Skeletal muscle satellite cell (primary cell): Measurements from ENCODE around the gene PNP. TPM values are rescaled to one million over a fixed set of nuclear protein-coding genes. Genes with fewer than 3 reads are reported as not detected.
A peak's percentile ranks its signal among the peaks of the same experiment; 100 is the strongest.

Source experiments
- H3K27me3 ChIP-seq: 2 replicates; pipeline ENCODE4 v1.7.0; 2013; ENCODE audit warnings: low read length; ENCODE audit not compliant: control insufficient read depth, insufficient read depth
- H3K36me3 ChIP-seq: 2 replicates; pipeline ENCODE4 v1.7.0; 2013; ENCODE audit warnings: mild to moderate bottlenecking, control low read depth, low read length; ENCODE audit not compliant: insufficient read depth
- H3K4me1 ChIP-seq: 2 replicates; pipeline ENCODE4 v1.7.0; 2013; ENCODE audit warnings: low read length; ENCODE audit not compliant: control insufficient read depth, insufficient read depth
- H3K4me2 ChIP-seq: 2 replicates; pipeline ENCODE4 v1.7.0; 2013; ENCODE audit warnings: mild to moderate bottlenecking, low read length
- H3K4me3 ChIP-seq: 2 replicates; pipeline ENCODE4 v1.7.0; 2013; ENCODE audit warnings: low read length
- H3K9ac ChIP-seq: 2 replicates; pipeline ENCODE4 v1.7.0; 2013; ENCODE audit warnings: mild to moderate bottlenecking, low read depth, low read length, moderate library complexity
- H3K9me3 ChIP-seq: replicated peaks from 2 replicates; pipeline ENCODE4 v1.7.0; 2013; ENCODE audit warnings: mild to moderate bottlenecking, control low read depth, low read length
- total RNA-seq: library from RNA; depleted of rRNA; stranded (reverse); fragments of >200 nt; gene quantifications from 2 replicates; pipeline ENCODE4 v1.2.3, GENCODE V29; 2012; rRNA removed

The PNP gene
- total RNA-seq = 116 and 131 TPM in 2 replicates

DNA sequence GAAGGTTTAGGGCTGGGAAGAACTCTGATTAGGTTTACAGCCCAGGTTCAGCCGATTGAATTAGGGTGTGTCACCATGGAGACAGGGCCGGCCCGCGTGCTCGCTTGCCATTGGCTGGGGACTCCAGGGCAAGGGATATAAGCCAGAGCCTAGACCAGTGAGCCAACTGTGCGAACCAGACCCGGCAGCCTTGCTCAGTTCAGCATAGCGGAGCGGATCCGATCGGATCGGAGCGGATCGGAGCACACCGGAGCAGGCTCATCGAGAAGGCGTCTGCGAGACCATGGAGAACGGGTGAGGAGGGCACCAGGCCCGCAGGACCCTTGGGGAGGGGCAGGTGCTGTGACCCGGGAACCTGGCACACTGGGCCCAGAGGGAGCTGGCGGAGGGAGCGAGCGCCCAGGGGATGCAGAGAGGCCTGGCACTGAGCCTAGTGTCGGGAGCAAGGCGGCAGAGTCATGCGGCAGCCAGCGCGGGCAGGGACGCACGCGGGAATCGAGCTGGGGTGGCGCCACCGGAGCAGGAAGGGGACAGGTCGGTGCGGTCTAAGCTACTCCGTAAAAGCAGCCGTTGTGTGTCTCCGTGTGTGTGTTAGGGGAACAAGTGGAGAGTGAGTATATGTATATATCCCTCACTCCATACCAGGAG is at the start of gene PNP:
TSS of gene PNP (plus strand) at position 165 of the 648 bp plus-strand sequence. CDS start at position 284, 119 bp downstream.
- Histone ChIP-seq H3K9me3 (no peaks in the 10 kb centered on the region), H3K4me2 (peak within 1 kb of the TSS; percentile 88), H3K4me1 (peaks cover 12% of the 10 kb centered on the region), H3K4me3 (peak within 1 kb of the TSS; percentile 87), H3K36me3 (peaks cover 17% of the 10 kb centered on the region), H3K9ac (peak within 1 kb of the TSS; percentile 90), H3K27me3 (no peaks in the 10 kb centered on the region)

DNA sequence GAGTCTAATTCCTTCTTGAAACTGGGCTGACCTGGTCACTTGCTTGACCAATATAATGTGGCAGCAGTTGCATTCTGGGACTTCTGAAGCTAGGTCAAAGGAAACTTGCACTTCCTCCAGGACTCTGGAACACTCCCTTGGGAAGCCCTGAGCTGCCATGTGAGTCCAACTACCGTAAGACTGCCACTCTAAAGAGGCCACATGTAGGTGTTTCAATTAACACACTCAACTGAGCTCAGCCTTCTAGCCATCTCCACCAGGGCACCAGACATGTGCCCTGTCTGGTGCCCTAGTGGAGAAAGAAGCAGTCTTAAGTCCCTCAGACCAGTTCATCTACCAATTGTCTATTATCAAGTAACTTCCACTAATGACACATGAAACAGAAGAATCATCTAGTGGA is 49.8 kb upstream of the PNP start:
- Histone ChIP-seq H3K4me3 (no peak overlapping the region), H3K36me3 (no peaks in the 10 kb centered on the region), H3K4me1 (no peaks in the 10 kb centered on the region), H3K9ac (no peak overlapping the region), H3K4me2 (no peak overlapping the region), H3K27me3 (no peaks in the 10 kb centered on the region), H3K9me3 (no peaks in the 10 kb centered on the region)

DNA sequence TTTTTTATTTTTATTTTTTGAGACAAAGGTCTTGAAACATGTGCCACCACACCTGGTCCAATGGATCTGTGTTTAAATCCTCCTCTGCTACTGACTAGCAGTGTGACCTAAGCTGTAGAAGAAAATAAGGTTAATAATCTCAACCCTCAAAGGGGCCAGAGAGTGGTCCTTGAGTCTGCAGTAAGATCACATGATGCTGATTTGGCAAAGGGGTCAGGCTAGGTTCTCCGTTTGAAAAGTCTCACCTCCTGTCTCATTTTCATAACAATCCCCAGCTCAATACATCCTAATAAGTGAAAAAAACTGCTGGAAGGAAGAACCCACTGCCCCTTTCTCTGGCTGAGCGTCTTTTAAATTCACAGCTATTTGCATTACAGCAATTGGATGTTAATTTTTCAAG is 47.9 kb upstream of the PNP start:
- peaks cover 5% of the 10 kb centered on the region for H3K27me3 ChIP-seq
- H3K4me1 ChIP-seq = no peaks in the 10 kb centered on the region
- no peak overlapping the region for H3K4me2 ChIP-seq
- no peak overlapping the region for H3K4me3 ChIP-seq
- no peak overlapping the region for H3K9ac ChIP-seq
- H3K9me3 ChIP-seq = no peaks in the 10 kb centered on the region
- no peaks in the 10 kb centered on the region for H3K36me3 ChIP-seq

- H3K9me3 ChIP-seq = no peaks in the 10 kb centered on the region
- no peak overlapping the region for H3K9ac ChIP-seq
- no peaks in the 10 kb centered on the region for H3K36me3 ChIP-seq
- no peak overlapping the region for H3K4me2 ChIP-seq
- H3K4me3 ChIP-seq = no peak overlapping the region
- H3K4me1 ChIP-seq = peaks cover 4% of the 10 kb centered on the region
- peaks cover 5% of the 10 kb centered on the region for H3K27me3 ChIP-seq
Measured at GRCh38 chr14:20422886-20423285, 46.3 kb upstream of the PNP start.

DNA sequence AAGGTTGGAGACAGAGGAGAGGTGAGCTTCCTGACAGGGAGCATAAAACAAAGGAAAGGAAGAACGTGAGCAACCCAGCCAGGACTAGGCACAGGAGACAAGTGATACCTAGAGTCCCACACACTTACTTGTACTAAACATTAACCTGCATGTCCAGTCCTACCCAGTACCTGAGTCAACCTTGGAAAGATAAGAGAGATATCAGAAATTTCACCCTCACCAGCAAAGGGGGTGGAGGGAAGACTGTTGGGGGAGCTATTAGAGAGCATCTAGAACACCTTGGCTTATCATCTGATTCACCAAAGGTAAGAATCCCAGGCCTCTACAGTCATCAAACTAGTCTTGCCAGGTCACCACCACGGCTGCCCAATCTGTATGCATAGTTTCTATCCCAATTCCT is 44.4 kb upstream of the PNP start:
- Histone ChIP-seq H3K4me1 (peaks cover 4% of the 10 kb centered on the region), H3K36me3 (no peaks in the 10 kb centered on the region), H3K4me2 (no peak overlapping the region), H3K9me3 (no peaks in the 10 kb centered on the region), H3K4me3 (no peak overlapping the region), H3K27me3 (peaks cover 5% of the 10 kb centered on the region), H3K9ac (no peak overlapping the region)

DNA sequence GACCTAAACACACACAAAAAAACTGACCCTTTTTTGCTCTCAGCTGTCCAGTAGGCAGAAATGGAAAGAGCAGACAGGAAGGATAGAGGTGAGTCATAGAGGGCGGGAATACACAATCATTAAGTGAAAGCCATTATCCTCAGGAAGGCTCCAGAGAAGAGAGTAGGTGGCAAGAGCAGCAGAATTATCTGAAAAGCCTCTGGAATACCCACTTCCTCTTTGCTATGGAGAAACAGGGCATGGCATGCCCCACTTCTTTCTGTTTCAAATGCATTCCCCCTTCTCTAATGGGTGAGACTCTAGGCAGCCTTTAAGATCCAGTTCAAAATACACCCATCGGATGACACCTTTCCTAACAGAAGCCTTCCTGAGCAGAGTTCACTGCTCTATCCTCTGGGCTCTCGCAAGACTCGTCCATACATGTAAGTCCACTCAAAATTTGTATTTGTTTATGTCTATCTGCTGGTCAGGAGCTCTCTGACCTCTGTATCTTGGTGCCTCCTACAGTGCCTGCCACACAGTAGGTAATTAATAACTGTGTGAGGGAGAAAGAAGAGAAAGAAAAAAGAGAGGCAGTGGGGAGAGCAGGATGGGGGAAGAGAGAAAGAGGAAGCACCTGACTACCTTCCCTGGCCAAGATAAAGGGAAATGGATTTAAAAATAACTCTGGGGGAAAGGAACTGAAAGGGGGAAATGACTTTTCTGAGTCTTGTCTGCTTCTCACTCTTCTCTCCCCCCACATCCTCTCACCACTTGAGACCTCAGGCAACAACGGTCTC is 41.8 kb upstream of the PNP start:
- peak overlapping the region; percentile 13 for H3K4me2 ChIP-seq
- H3K9me3 ChIP-seq = no peaks in the 10 kb centered on the region
- H3K4me3 ChIP-seq = no peak overlapping the region
- no peak overlapping the region for H3K9ac ChIP-seq
- no peaks in the 10 kb centered on the region for H3K36me3 ChIP-seq
- peaks cover 9% of the 10 kb centered on the region for H3K4me1 ChIP-seq
- peaks cover 5% of the 10 kb centered on the region for H3K27me3 ChIP-seq

GRCh38 chr14:20428010-20428365 is 41.2 kb upstream of the PNP start:
- Histone ChIP-seq H3K4me3 (no peak overlapping the region), H3K27me3 (peaks cover 5% of the 10 kb centered on the region), H3K9ac (no peak overlapping the region), H3K36me3 (no peaks in the 10 kb centered on the region), H3K4me1 (peaks cover 9% of the 10 kb centered on the region), H3K9me3 (no peaks in the 10 kb centered on the region), H3K4me2 (no peak overlapping the region)

GRCh38 chr14:20428802-20429201 is 40.4 kb upstream of the PNP start:
- H3K4me1 ChIP-seq = peaks cover 9% of the 10 kb centered on the region
- no peak overlapping the region for H3K4me3 ChIP-seq
- peaks cover 5% of the 10 kb centered on the region for H3K27me3 ChIP-seq
- no peaks in the 10 kb centered on the region for H3K9me3 ChIP-seq
- H3K4me2 ChIP-seq = no peak overlapping the region
- H3K36me3 ChIP-seq = no peaks in the 10 kb centered on the region
- no peak overlapping the region for H3K9ac ChIP-seq

DNA sequence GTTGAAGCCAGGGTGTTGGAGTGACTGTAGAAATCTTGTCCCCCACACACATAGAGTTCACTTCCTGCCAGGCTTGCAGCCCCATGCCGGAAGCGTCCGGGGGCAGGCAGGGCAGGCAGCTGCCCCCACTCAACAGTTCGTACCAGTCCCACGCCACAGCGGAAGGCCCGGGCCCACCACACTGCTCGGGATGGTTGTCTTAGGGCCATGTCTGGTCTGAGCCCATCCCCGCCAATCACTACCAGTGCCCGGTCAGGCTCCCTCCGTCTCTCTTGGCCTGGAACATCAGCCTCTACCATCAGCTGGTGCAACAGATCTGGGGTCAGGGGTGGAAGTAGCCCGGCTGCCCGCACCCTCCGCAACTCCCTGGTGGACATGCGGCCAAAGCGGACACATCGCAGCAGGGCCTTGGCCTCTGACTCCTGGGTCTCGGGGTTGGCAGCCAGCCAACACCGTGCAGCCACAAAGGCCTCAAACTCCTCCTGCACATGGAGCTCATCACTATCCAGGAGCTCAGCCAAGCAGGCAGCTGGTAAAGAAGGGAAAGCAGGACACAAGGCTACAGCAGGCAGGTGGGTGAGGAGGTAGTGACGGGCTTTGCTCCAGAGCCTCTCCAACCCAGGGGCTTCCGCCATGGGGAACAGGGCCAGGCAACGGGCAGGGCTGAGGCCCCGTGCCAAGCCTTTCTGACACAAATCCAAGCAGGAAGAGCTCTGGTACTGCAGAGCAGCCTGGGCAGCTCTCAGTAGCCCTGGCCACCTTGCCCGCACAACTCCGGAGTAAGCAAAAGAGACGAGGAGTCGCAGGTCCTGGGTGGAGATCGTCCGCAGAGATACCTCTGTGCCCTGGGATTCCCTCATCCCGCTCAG is 39.2 kb upstream of the PNP start:
- Histone ChIP-seq H3K4me1 (peaks cover 15% of the 10 kb centered on the region), H3K9ac (no peak overlapping the region), H3K27me3 (peaks cover under 1% of the 10 kb centered on the region), H3K36me3 (no peaks in the 10 kb centered on the region), H3K4me2 (no peak overlapping the region), H3K4me3 (no peak overlapping the region), H3K9me3 (no peaks in the 10 kb centered on the region)

- Histone ChIP-seq H3K9me3 (no peaks in the 10 kb centered on the region), H3K36me3 (no peaks in the 10 kb centered on the region), H3K4me3 (peak overlapping the region; percentile 7), H3K9ac (no peak overlapping the region), H3K4me2 (peak overlapping the region; percentile 44), H3K27me3 (no peaks in the 10 kb centered on the region), H3K4me1 (peaks cover 31% of the 10 kb centered on the region)
Measured at GRCh38 chr14:20434701-20435581, 34.3 kb upstream of the PNP start.
